ENCODE measurements around the gene NOM1. TPM values are rescaled to one million over a fixed set of nuclear protein-coding genes. Genes with fewer than 3 reads are reported as not detected.

NOM1 gene
- total RNA-seq, 1 experiment from 2014 or later: 30.3 TPM

DNA sequence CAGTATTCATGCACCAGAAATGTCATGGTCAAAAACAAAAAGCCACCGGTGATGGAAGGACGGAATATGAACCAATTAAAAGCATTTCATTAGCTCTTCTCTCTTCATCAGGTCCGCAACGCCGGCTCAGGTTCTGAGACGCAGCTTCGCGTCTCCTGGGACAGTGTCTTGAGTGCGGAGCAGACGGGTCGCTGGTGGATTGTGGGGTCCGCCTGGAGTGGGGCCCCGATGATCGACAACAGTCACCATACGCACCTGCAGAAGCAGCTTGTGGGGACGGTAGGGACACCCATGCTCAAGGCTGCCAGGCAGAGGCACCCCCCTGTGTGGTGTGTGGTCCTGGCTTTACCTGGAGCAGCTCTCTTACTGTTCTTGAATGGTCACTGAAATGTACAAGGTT is 13.4 kb downstream of the NOM1 start:
- CTCF ChIA-PET: no interaction called here

DNA sequence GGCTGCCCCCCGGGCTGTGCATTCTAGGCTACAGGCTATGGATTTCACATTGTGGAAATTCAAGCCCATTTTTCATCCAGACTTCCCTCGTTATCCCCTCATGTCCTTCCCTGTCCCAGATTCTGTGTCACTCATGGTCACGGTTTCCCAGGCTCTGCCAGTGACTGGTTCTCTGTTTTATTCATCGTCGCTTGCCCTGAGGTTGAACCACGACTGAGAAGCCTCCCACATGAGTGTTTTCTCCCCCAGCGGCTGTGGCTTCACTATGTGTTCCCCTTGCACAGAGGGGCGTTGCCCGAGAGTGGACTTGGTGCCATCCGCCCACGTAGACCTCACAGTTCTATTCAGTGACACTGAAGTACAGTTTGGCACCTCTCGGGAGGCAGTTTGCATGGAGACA is 14.0 kb downstream of the NOM1 start:
- Histone ChIP-seq H3K4me3 (ENCODE audit: low read depth in 2 of 2, low read length in 2 of 2) (no peak overlapping the region), H3K9me3 (ENCODE audit: control insufficient read depth, insufficient read depth, low read depth, low read length) (no peaks in the 10 kb centered on the region), H3K27ac (ENCODE audit: low read length) (no peak overlapping the region), H3K27me3 (ENCODE audit: control insufficient read depth, insufficient read depth, low read length) (no peaks in the 10 kb centered on the region), H3K36me3 (ENCODE audit: control insufficient read depth, insufficient read depth, low read length) (peaks cover 31% of the 10 kb centered on the region), H3K4me1 (ENCODE audit: control insufficient read depth, insufficient read depth, low read length) (no peaks in the 10 kb centered on the region)
- BruUV-seq (replicated peaks): no TSS peak
- no peak for DNase-seq (ENCODE audit: low read depth, low spot score)
- intact Hi-C loops (cut with micrococcal nuclease; ENCODE audit: unreplicated experiment): no loop called here
- no peak for ATAC-seq
- POLR2A ChIA-PET: no interaction called here
- in situ Hi-C loops (cut with HindIII; ENCODE audit: low pct_unique_long_range_greater_than_20kb, low sequenced_read_pairs): no loop called here
- CTCF ChIA-PET: no interaction called here
- TF ChIP-seq SIN3A (IDR thresholded peaks at IDR 0.05; ENCODE audit: borderline replicate concordance, insufficient read depth, low read depth, low read length) (no peak), POLR2AphosphoS5 (IDR thresholded peaks at IDR 0.05; ENCODE audit: low read depth, low read length) (no peak)

More for the DNA sequence above, 13.4 kb downstream of the NOM1 start:
- Histone ChIP-seq H3K27me3 (ENCODE audit: control insufficient read depth, insufficient read depth, low read length) (no peaks in the 10 kb centered on the region), H3K4me1 (ENCODE audit: control insufficient read depth, insufficient read depth, low read length) (no peaks in the 10 kb centered on the region), H3K4me3 (ENCODE audit: low read depth in 2 of 2, low read length in 2 of 2) (no peak overlapping the region), H3K36me3 (ENCODE audit: control insufficient read depth, insufficient read depth, low read length) (peaks cover 33% of the 10 kb centered on the region), H3K27ac (ENCODE audit: low read length) (no peak overlapping the region), H3K9me3 (ENCODE audit: control insufficient read depth, insufficient read depth, low read depth, low read length) (no peaks in the 10 kb centered on the region)
- in situ Hi-C loops (cut with HindIII; ENCODE audit: low pct_unique_long_range_greater_than_20kb, low sequenced_read_pairs): no loop called here
- TF ChIP-seq TCF7L2 (IDR thresholded peaks at IDR 0.05; ENCODE audit: low read depth, low read length) (no peak), SIN3A (IDR thresholded peaks at IDR 0.05; ENCODE audit: borderline replicate concordance, insufficient read depth, low read depth, low read length) (no peak), POLR2AphosphoS5 (IDR thresholded peaks at IDR 0.05; ENCODE audit: low read depth, low read length) (no peak), CTCF (IDR thresholded peaks at IDR 0.05) (no peak)
- TF ChIP-seq, protein P1, sequence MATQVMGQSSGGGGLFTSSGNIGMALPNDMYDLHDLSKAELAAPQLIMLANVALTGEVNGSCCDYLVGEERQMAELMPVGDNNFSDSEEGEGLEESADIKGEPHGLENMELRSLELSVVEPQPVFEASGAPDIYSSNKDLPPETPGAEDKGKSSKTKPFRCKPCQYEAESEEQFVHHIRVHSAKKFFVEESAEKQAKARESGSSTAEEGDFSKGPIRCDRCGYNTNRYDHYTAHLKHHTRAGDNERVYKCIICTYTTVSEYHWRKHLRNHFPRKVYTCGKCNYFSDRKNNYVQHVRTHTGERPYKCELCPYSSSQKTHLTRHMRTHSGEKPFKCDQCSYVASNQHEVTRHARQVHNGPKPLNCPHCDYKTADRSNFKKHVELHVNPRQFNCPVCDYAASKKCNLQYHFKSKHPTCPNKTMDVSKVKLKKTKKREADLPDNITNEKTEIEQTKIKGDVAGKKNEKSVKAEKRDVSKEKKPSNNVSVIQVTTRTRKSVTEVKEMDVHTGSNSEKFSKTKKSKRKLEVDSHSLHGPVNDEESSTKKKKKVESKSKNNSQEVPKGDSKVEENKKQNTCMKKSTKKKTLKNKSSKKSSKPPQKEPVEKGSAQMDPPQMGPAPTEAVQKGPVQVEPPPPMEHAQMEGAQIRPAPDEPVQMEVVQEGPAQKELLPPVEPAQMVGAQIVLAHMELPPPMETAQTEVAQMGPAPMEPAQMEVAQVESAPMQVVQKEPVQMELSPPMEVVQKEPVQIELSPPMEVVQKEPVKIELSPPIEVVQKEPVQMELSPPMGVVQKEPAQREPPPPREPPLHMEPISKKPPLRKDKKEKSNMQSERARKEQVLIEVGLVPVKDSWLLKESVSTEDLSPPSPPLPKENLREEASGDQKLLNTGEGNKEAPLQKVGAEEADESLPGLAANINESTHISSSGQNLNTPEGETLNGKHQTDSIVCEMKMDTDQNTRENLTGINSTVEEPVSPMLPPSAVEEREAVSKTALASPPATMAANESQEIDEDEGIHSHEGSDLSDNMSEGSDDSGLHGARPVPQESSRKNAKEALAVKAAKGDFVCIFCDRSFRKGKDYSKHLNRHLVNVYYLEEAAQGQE (IDR thresholded peaks at IDR 0.05; ENCODE audit: insufficient read depth in 1 of 2, low read depth in 2 of 2, low read length in 1 of 2): no peak
- POLR2A ChIA-PET: interaction anchor here (0.7 kb wide), 1 partner anchor 166 kb away, joined by 4 read pairs; no protein-coding TSS in a partner anchor
- intact Hi-C loops (cut with micrococcal nuclease; ENCODE audit: unreplicated experiment): no loop called here
- no peak for ATAC-seq
- DNase-seq (ENCODE audit: low read depth, low spot score): no peak
- no TSS peak for BruUV-seq (replicated peaks)

- ATAC-seq (no peak), DNase-seq (ENCODE audit: low read depth, low spot score) (no peak)
- no peak overlapping the region for H3K27ac ChIP-seq (ENCODE audit: low read length)
- TF ChIP-seq, protein P1 (IDR thresholded peaks at IDR 0.05; ENCODE audit: insufficient read depth in 1 of 2, low read depth in 2 of 2, low read length in 1 of 2): no peak
- TF ChIP-seq SIN3A (IDR thresholded peaks at IDR 0.05; ENCODE audit: borderline replicate concordance, insufficient read depth, low read depth, low read length): no peak
- TF ChIP-seq POLR2AphosphoS5 (IDR thresholded peaks at IDR 0.05; ENCODE audit: low read depth, low read length): no peak
- no peak for TF ChIP-seq TCF7L2 (IDR thresholded peaks at IDR 0.05; ENCODE audit: low read depth, low read length)
- TF ChIP-seq CTCF (IDR thresholded peaks at IDR 0.05): no peak
- peaks cover 33% of the 10 kb centered on the region for H3K36me3 ChIP-seq (ENCODE audit: control insufficient read depth, insufficient read depth, low read length)
- in situ Hi-C loops (cut with HindIII; ENCODE audit: low pct_unique_long_range_greater_than_20kb, low sequenced_read_pairs) (no loop called here), intact Hi-C loops (cut with micrococcal nuclease; ENCODE audit: unreplicated experiment) (no loop called here)
- no peaks in the 10 kb centered on the region for H3K9me3 ChIP-seq (ENCODE audit: control insufficient read depth, insufficient read depth, low read depth, low read length)
- BruUV-seq (replicated peaks): no TSS peak
- no peaks in the 10 kb centered on the region for H3K27me3 ChIP-seq (ENCODE audit: control insufficient read depth, insufficient read depth, low read length)
- CTCF ChIA-PET: no interaction called here
- no peaks in the 10 kb centered on the region for H3K4me1 ChIP-seq (ENCODE audit: control insufficient read depth, insufficient read depth, low read length)
- H3K4me3 ChIP-seq (ENCODE audit: low read depth in 2 of 2, low read length in 2 of 2): no peak overlapping the region
- POLR2A ChIA-PET: no interaction called here
Measured at GRCh38 chr7:156964971-156965370, 15.5 kb downstream of the NOM1 start.

Measured in Panc1 (cell line).